ENCODE data around the gene IL17REL.

IL17REL gene

GRCh38 chr22:50046019-50046415 lies 33.5 kb upstream of the IL17REL start:
- DNase-seq (ENCODE audit: low spot score) = no peak

GRCh38 chr22:50045211-50046018 lies 32.9 kb upstream of the IL17REL start:
- DNase-seq (ENCODE audit: low spot score) = no peak

- DNase-seq (ENCODE audit: low spot score) = no peak
These were observed 32.0 kb upstream of the IL17REL start for GRCh38 chr22:50044485-50045118.

DNA sequence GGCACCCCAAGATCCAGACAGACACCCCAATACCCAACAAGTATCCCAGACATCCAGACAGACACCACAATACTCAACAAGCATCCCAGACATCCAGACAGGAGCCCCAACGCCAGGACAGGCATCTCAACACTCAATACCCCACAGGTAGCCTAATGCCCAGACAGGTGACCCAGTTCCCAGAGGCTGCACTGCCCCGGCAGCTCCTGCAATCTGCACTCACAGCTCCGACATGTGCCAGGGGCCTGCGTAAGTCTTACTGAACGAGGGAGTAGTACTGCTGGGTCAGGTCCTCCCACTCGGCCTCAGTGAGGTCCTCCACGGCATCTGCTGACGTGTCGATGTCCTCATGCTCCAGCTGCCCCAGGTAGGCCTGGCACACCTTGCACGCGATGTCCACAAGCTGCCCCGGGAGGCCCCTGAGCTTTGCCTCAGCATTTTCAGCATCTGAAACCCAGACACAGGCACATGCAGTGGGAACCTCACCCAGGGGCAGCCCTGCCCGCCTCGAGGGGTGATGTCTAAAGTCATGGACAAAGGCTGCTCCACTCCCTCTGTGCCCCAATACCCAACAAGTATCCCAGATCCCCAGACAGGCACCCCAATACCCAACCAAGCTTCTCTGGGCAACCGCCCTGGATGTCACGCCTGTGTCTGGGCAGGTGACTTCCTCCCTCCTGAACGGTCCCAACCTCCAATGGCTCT lies 28.9 kb upstream of the IL17REL start:
- no peak for DNase-seq (ENCODE audit: low spot score)

GRCh38 chr22:50040717-50041116 lies 28.2 kb upstream of the IL17REL start:
- no peak for DNase-seq (ENCODE audit: low spot score)

- no peak for DNase-seq (ENCODE audit: low spot score)
These were observed 27.3 kb upstream of the IL17REL start for GRCh38 chr22:50039669-50040443.

DNA sequence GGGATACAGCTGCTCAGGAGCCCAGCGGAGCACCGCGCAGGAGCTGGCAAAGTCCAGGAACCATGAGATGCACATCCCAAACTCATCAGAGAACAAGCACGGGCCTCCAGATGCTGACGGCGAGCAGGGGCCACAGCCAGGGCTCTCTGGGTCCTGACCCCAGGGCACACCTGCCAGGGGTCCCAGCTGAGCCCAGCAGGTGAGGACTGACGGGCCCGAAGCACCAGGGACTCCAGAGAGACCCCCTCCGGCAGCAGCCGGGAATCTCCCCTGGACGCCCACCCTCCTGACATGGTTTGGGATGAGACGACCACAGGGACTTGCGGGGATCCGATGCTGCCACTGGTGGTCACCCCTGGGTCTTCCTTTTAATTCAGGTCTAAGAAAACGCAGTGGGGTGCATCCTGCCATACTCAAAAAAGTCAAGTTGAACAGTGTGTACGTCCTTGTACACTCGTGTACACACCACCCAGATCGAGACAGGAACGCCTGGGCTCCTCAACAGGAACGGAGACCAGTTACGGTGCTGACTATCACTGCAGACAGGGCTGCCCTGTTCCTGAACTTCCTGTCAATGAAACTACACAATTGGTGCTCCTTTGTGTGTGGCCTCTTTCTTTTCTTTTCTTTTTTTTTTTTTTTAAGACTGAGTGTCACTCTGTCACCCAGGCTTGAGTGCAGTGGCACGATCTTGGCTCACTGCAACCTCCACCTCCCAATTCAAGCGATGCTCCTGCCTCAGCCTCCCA lies 23.6 kb upstream of the IL17REL start:
- DNase-seq (ENCODE audit: low spot score) = no peak

DNA sequence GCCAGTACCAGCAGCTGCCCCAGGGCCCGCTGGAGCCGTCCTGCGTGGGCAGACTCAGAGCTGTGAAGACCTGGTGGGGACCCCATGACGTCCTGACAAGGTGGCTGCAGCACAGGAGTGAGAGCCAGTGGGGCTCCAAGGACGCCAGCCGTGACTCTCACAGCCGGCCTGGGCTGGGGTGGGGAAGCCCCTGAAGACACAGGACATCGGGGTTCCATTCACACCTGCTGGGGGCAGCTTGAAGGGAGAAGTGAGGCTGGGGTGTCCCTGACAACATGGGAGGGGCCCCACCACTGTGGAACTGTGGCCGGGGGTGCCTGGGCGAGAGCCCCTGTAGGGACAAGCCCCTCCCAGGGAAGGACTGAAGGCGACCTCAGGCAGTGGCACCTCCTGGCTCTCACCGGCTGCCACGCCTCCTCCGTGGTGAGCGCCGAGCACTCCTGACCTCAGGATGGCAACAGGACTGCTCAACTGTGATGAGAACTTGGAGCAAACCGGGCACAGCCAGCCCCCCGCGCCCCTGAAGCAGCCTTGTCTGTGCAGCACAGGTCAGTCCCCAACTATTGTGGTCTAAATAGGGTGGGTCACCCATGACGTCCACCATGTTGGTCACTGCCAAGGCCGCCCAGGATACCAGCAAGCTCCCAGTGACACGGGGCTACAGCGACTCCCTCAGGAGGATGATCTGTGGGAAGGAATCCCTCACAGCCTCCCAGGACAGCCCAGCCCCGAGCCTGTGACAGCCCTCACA lies 22.7 kb upstream of the IL17REL start:
- DNase-seq (ENCODE audit: low spot score) = no peak

DNA sequence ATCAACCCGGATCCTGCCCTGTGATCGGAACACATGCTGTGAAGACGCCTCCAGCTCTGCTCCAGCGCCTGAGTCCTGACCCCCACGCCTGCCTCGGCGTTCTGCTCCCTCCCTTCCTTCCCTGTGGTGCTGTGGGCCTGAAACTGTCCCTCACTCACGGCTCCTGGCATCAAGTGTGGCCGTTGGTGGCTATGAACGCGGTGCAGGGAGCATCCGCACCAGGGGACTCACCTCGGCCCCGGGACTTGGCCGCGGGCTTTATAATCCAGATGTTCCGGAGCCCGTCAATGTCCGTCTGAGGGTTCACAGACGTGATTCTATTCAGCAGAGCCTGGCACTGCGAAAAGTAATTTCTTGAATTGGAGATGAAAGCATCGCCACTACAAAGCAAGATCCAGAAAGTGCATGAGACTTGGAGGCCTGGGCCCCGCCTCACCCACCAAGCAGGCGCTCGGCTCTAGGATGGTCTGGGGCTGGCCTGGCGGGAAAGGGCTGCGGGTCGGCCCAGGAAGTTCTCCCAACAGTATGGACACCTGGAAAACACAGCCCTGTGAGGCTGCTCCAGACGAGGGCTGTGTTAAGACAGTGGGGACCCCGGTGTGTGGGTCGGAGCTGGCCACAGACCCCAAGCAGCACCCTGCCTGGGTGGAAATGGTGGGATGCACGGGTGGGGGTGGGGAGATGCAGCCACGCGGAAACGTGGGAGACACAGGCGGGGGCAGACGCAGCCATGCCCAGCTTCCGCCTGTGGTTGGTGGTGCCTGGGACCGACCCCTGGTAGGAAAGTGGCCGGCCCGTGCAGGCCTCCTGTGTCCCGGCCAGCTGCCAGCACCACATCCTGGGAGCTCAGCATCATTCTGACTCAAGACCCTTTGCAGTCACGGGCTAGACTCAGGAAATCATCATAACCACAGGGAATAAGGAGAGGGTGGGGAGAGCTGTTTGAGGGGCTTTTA lies 21.8 kb upstream of the IL17REL start:
- no peak for DNase-seq (ENCODE audit: low spot score)

DNA sequence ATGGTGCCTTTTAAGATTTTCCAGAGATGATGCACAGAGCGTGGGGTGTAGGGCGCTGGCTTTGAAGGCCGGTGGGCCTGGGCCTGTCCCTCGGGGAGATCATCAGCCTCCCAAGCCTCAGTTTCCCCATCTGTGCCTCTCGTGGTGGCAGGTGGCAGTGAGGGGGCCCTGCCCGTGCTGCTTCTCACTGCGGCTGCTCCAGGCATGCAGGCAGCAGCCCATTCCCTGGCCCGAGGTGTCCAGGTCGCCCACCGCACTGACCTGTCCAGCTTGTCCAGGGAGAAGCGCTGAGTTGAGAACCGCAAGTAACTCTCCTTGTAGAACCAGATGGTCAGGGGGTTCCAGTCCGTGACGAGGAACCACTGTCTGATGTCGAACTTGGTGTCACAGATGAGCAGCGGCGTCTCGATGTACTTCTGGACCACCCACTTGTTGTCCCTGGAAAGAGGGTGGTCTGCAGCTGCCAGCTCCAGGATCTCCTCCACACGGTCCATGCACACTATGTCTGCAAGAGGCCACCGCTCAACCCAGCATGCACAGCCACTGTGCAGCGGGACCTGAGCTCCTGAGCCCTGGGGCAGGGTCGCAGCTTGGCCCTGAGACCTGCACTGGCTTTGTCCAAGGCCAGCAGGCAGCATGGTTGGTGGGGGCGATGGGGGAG lies 20.5 kb upstream of the IL17REL start:
- DNase-seq (ENCODE audit: low spot score) = no peak

DNA sequence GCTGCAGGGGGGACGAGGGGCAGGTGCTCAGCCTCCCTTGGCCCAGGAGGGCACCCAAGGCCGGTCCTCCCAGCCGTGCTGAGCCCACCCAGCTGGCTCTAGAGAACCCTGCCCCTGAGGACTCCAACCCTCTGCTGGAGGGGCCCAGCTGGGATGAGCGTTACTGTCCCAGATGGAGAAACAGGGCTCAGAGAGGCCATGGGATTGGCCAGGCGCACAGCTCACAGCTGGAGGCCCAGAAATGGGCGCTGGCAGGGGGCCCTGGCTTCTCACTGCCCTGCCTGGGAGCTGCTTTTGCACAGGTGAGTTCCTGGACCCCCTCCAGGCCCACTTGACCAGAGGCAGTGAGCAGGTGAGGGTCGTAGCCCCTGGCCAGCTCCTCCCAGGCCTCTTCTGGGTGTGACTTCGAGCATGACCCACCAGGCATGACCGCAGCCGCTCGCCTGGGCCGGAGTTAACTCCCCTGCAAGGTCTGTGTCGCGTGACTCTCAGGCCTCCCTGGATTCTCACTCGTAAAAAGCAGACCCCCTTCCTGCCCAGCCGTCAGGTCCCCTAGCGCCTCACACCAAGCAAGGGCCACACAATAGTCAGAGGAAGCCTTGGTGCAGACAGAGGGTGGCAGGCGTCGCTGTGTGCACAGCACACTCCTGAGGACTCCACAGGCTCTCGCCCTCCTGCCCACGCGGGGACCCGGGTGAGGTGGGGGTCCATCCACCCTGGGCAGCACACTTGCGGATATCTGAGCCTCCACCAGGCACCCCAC lies 19.7 kb upstream of the IL17REL start:
- no peak for DNase-seq (ENCODE audit: low spot score)

DNA sequence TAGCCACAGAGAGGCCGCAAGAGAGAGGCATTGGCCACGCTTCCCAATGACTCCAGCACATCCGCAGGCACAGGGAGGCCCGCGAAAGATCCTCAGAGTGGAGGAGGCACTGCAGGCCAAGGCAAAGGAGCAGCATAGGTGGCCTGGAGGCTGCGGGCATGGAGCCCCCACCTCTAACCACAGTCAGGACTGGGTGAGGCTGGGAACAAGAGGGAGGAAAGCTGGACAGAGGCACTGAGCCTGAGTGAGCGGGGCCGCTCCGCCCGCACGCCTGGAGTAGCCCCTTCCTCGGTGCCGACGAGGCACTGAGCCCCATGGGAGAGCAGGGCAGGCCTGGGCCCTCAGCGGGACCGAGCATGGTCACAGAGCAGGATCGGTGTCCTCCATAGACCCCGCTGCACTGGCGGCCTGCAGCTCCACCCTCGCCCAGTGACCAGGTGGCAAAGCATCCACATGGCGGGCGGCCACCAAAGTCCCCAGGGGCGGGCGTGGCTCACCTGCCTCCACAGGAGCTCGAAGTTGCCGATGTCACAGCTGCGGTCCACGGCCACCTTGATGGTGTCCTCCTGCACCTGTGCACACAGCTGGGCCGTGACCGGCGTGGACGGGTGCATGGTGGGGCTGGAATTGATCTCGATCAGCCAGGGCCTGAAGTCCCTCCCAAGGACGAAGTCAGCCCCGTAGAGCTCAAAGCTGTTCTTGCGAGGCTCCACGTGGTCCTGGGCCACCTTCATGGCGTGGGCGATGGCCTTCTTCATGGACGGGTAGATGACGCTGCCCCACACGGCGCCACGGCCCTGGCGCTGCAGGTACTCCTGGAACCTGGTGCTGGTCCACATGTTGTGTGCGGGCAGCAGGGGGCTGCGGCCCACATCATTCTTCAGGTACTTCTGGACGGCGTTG lies 18.9 kb upstream of the IL17REL start:
- no peak for DNase-seq (ENCODE audit: low spot score)

- peak; percentile 85 for DNase-seq (ENCODE audit: low spot score)
These were observed 18.0 kb upstream of the IL17REL start for GRCh38 chr22:50030297-50031188.

- DNase-seq (ENCODE audit: low spot score) = no peak
These were observed 15.3 kb upstream of the IL17REL start for GRCh38 chr22:50027639-50028537.

- no peak for DNase-seq (ENCODE audit: low spot score)
These were observed 13.4 kb upstream of the IL17REL start for GRCh38 chr22:50025993-50026392.

Measured in NAMALWA (cell line).